Upper lobe of left lung (tissue), 6 donors: ENCODE measurements around the gene MAGI3. TPM values are rescaled to one million over a fixed set of nuclear protein-coding genes. Genes with fewer than 3 reads are reported as not detected.

Experiments used
- ATAC-seq, 2 donors: fragments of 200-7000 bp; cut with Tn5 transposase; one replicate each; pipeline ENCODE4 v1.9.1; 2022; ENCODE audit warnings: mild to moderate bottlenecking in 2 of 2, moderate library complexity in 2 of 2; ENCODE audit not compliant: low FRiP score in 2 of 2
- DNase-seq, 2 donors: peaks; one replicate each; pipeline ENCODE4 v3.0.0-alpha.2; 2019 to 2020
- H3K27ac ChIP-seq, 4 donors: fragments of 200-600 bp; sonication (generic); one replicate each; pipeline ENCODE4 v1.5.1; 2016 to 2019
- H3K27me3 ChIP-seq, 4 donors: fragments of 200-600 bp; sonication (generic); one replicate each; pipeline ENCODE4 v1.5.1; 2017 to 2019
- H3K36me3 ChIP-seq, 4 donors: fragments of 200-600 bp; sonication (generic); one replicate each; pipeline ENCODE4 v1.5.1; 2016 to 2019
- H3K4me1 ChIP-seq, 4 donors: fragments of 200-600 bp; sonication (generic); one replicate each; pipeline ENCODE4 v1.5.1; 2018 to 2019
- H3K4me3 ChIP-seq, 4 donors: fragments of 200-600 bp; sonication (generic); one replicate each; pipeline ENCODE4 v1.5.1; 2017 to 2019; ENCODE audit warnings: mild to moderate bottlenecking in 2 of 4, moderate library complexity in 1 of 4
- H3K9me3 ChIP-seq, 4 donors: fragments of 200-600 bp; sonication (generic); one replicate each; pipeline ENCODE4 v1.5.1; 2018 to 2019
- EP300 ChIP-seq, 4 donors: sonication (generic); formaldehyde crosslinking; IDR thresholded peaks; one replicate each; pipeline ENCODE4 v1.5.1; 2017; ENCODE audit warnings: antibody characterized with exemption in 4 of 4, control low read depth in 2 of 4
- POLR2A ChIP-seq, 4 donors: fragments of 450-650 bp; IDR thresholded peaks; one replicate each; pipeline ENCODE4 v1.5.1; 2016 to 2017; ENCODE audit warnings: antibody characterized with exemption in 4 of 4, mild to moderate bottlenecking in 2 of 4
- POLR2AphosphoS5 ChIP-seq, 2 donors: sonication (generic); formaldehyde crosslinking; IDR thresholded peaks; one replicate each; pipeline ENCODE4 v1.5.1; 2017; ENCODE audit warnings: antibody characterized with exemption in 2 of 2
- WGBS, 2 donors: methylation state at CpG; one replicate each; pipeline ENCODE4 v1.1.5; 2017 to 2018; 5-methylcytosine and 5-hydroxymethylcytosine counted together
- total RNA-seq, 6 donors: library from RNA; depleted of rRNA in 4 of 6; stranded (reverse); fragments of >200 nt in 4 of 6; gene quantifications; one replicate each; pipeline versions ENCODE4 v1.1.0 to v1.2.1, GENCODE V29; 2016 to 2021
- TF ChIP-seq, protein P1 (sequence below), 6 experiments: fragments of 450-650 bp in 4 of 6; fragments of 200-600 bp in 2 of 6; sonication (generic) in 2 of 6; IDR thresholded peaks; one replicate each; pipeline ENCODE4 v1.5.1; 2016 to 2019; ENCODE audit warnings: antibody characterized with exemption in 6 of 6
- donor health status: DM: no; HTN: no; CAD: no; lungs with moderate emphysema.
- donor health status: DM: no; HTN: yes; CAD: no; lungs with severe emphysema.

The MAGI3 gene
- total RNA-seq, 6 donors from 2014 or later: 43.3 to 181 (median 89.8) TPM

DNA sequence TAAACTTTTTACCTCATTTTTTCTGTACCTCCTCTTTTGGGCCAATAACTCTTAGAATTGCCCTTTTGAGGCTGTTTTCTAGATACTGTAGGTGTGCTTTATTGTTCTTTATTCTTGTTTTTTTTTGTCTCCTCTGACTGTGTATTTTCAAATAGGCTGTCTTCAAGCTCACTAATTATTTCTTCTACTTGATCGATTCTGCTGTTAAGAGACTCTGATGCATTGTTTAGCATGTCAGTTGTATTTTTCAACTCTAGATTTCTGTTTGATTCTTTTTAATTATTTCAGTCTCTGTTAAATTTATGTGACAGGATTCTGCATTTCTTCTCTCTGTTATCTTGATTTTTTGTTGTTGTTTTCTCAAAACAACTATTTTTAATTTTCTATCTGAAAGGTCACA lies 238.7 kb downstream of the MAGI3 start:
- no peak for TF ChIP-seq EP300 (IDR thresholded peaks at IDR 0.05)
- TF ChIP-seq, protein P1, sequence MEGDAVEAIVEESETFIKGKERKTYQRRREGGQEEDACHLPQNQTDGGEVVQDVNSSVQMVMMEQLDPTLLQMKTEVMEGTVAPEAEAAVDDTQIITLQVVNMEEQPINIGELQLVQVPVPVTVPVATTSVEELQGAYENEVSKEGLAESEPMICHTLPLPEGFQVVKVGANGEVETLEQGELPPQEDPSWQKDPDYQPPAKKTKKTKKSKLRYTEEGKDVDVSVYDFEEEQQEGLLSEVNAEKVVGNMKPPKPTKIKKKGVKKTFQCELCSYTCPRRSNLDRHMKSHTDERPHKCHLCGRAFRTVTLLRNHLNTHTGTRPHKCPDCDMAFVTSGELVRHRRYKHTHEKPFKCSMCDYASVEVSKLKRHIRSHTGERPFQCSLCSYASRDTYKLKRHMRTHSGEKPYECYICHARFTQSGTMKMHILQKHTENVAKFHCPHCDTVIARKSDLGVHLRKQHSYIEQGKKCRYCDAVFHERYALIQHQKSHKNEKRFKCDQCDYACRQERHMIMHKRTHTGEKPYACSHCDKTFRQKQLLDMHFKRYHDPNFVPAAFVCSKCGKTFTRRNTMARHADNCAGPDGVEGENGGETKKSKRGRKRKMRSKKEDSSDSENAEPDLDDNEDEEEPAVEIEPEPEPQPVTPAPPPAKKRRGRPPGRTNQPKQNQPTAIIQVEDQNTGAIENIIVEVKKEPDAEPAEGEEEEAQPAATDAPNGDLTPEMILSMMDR (IDR thresholded peaks at IDR 0.05): no peak
- TF ChIP-seq POLR2A (IDR thresholded peaks at IDR 0.05): no peak
- TF ChIP-seq POLR2AphosphoS5 (IDR thresholded peaks at IDR 0.05): no peak
- ATAC-seq: no peak
- 93 to 95% methylated on average over 1 of the region's 1 CpG for WGBS, 2 donors

DNA sequence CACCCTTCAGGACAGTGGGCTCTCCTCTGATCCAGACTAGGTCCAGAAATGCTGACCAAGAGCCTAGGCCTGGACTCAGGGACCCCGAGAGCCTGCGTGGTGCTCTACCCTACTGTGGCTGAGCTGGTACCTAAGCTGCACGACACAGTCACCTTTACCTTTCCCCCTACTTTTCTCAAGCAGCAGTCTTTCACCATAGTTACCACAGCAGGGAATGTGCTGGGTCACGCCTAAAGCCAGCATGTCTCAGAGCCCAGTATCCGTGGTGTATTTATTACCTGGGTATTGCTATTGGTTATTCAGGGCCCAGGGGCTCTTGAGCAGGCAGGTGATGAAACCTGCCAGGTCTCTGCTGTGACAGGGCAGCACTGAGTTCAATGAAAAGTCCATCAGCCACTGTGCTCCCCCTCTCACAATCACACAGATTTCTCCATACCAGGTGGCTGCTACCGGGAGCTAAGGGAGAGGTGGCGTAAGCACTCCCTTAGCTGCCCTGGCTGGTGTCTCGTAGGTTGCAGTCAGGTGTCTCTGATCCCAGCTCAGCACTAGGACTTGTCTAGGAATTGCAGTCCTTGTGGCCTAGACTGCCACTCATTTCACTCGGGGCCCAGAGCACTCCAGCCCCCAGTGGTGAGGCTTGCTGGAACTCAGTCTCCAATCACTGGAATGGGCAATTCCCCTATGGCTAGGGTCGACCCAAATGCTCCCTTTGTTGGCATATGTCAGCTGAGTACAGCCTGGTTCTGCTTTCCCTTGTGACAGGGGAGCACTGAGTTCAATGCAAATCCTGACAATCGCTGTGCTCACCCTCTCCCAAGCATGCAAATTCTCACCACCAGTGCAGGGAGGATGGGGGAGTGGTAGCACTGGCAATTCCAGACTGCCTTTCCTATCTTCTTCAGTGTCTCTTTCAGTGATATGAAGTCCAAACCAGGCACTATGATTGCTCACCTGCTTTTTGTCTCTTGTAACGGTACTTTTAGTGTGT lies 240.3 kb downstream of the MAGI3 start:
- H3K4me3 ChIP-seq: no peak overlapping the region
- H3K4me1 ChIP-seq: no peaks in the 10 kb centered on the region
- H3K27me3 ChIP-seq: no peaks in the 10 kb centered on the region
- peak in 1 of 2 donors; percentile 40 for ATAC-seq
- TF ChIP-seq, protein P1 (IDR thresholded peaks at IDR 0.05): no peak
- DNase-seq: no peak
- peaks cover 0 to 10% (median 2%) of the 10 kb centered on the region in 4 donors for H3K9me3 ChIP-seq
- peaks cover 0 to 8% (median 4%) of the 10 kb centered on the region in 4 donors for H3K36me3 ChIP-seq
- no peak overlapping the region for H3K27ac ChIP-seq
- 86 to 87% methylated on average over 9 to 12 of the region's 12 CpGs for WGBS, 2 donors

More for the DNA sequence above, 238.7 kb downstream of the MAGI3 start:
- no peak for DNase-seq
- Histone ChIP-seq H3K9me3 (peaks cover 0 to 10% (median 2%) of the 10 kb centered on the region in 4 donors), H3K4me1 (no peaks in the 10 kb centered on the region), H3K4me3 (no peak overlapping the region), H3K27ac (no peak overlapping the region), H3K36me3 (peaks cover 0 to 8% (median 4%) of the 10 kb centered on the region in 4 donors), H3K27me3 (no peaks in the 10 kb centered on the region)

DNA sequence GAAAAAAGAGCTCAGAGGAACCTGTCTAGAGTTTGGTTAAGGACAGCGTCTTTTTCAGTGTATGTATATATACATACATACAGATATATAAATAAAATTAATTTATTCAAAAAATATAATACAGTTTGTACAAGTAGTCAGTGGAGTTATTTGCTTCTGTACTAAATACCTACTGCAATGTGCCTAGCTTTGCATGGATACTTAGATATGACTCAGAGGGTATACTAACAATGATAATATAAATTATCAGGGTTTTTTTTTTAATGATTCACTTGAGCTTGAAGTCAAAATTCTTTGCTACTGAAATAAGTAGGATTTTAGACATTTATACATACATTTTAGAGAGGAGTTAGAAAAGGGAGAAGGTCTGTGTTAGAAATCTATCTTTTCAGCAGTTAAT lies 251.1 kb downstream of the MAGI3 start:
- peaks cover 0 to 33% (median 7%) of the 10 kb centered on the region in 4 donors for H3K36me3 ChIP-seq
- H3K4me3 ChIP-seq: no peak overlapping the region
- 89 to 97% methylated on average over 1 of the region's 1 CpG for WGBS, 2 donors
- DNase-seq: no peak
- ATAC-seq: no peak
- H3K4me1 ChIP-seq: no peaks in the 10 kb centered on the region
- H3K27me3 ChIP-seq: no peaks in the 10 kb centered on the region
- H3K9me3 ChIP-seq: no peaks in the 10 kb centered on the region
- no peak overlapping the region for H3K27ac ChIP-seq
- TF ChIP-seq POLR2A (IDR thresholded peaks at IDR 0.05): no peak
- TF ChIP-seq, protein P1 (IDR thresholded peaks at IDR 0.05): no peak
- TF ChIP-seq POLR2AphosphoS5 (IDR thresholded peaks at IDR 0.05): no peak
- TF ChIP-seq EP300 (IDR thresholded peaks at IDR 0.05): no peak

DNA sequence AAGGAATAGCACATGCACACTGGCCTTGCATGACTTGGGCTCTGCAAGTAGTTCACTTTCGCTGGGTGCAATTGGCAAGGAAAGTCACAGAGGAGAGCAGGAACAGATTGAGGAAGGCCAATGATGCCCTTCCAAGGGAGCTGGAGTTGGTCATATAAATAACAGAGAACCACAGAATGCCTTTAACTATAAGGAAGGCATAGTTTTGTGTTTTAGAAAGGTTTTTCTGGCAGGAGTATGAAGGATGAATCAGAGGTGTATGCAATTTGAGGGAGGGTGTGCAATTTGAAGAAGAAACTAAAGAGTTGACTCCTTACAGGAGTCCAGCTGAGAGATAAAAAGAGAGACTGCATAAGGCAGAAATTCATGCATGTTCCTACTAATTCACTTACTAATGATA lies 256.8 kb downstream of the MAGI3 start:
- 94 to 100% methylated on average over 1 of the region's 1 CpG for WGBS, 2 donors
- DNase-seq (no peak), ATAC-seq (no peak)
- no peak overlapping the region for H3K27ac ChIP-seq
- no peak overlapping the region for H3K4me3 ChIP-seq
- no peaks in the 10 kb centered on the region for H3K9me3 ChIP-seq
- no peaks in the 10 kb centered on the region for H3K27me3 ChIP-seq
- no peak for TF ChIP-seq EP300 (IDR thresholded peaks at IDR 0.05)
- no peak for TF ChIP-seq POLR2AphosphoS5 (IDR thresholded peaks at IDR 0.05)
- no peak for TF ChIP-seq POLR2A (IDR thresholded peaks at IDR 0.05)
- TF ChIP-seq, protein P1 (IDR thresholded peaks at IDR 0.05): no peak
- H3K4me1 ChIP-seq: no peaks in the 10 kb centered on the region
- peaks cover 0 to 60% (median 8%) of the 10 kb centered on the region in 4 donors for H3K36me3 ChIP-seq
